Measurements from ENCODE around the gene UBN1. TPM values are rescaled to one million over a fixed set of nuclear protein-coding genes. Genes with fewer than 3 reads are reported as not detected.

Gene UBN1
- total RNA-seq, 2 donors from 2014 or later: 32.0 to 36.0 TPM

- H3K4me3 Mint-ChIP-seq: no peak overlapping the region
- DNase-seq (no peak), ATAC-seq (replicated peaks in 1 of 2) (no peak)
- no peaks in the 10 kb centered on the region for H3K4me1 Mint-ChIP-seq (ENCODE audit: low read depth)
- no peak overlapping the region for H3K27ac Mint-ChIP-seq
- no peaks in the 10 kb centered on the region for H3K9me3 Mint-ChIP-seq
- H3K27me3 Mint-ChIP-seq (ENCODE audit: low read depth): peaks cover 5% of the 10 kb centered on the region
- no peaks in the 10 kb centered on the region for H3K36me3 Mint-ChIP-seq (ENCODE audit: insufficient read depth in 2 of 2)
Measured at GRCh38 chr16:4899474-4899846, 52.2 kb downstream of the UBN1 start.

- no peak overlapping the region for H3K4me3 Mint-ChIP-seq
- ATAC-seq (replicated peaks in 1 of 2) (no peak), DNase-seq (no peak)
- H3K27ac Mint-ChIP-seq: no peak overlapping the region
- H3K9me3 Mint-ChIP-seq: no peaks in the 10 kb centered on the region
- H3K4me1 Mint-ChIP-seq (ENCODE audit: low read depth): no peaks in the 10 kb centered on the region
- H3K36me3 Mint-ChIP-seq (ENCODE audit: insufficient read depth in 2 of 2): no peaks in the 10 kb centered on the region
- H3K27me3 Mint-ChIP-seq (ENCODE audit: low read depth): peaks cover 5% of the 10 kb centered on the region
Measured at GRCh38 chr16:4900036-4900435, 52.8 kb downstream of the UBN1 start.

GRCh38 chr16:4900750-4901149 is 53.5 kb downstream of the UBN1 start:
- no peaks in the 10 kb centered on the region for H3K9me3 Mint-ChIP-seq
- H3K27me3 Mint-ChIP-seq (ENCODE audit: low read depth): peaks cover 5% of the 10 kb centered on the region
- ATAC-seq (replicated peaks in 1 of 2) (no peak), DNase-seq (no peak)
- H3K4me3 Mint-ChIP-seq: no peak overlapping the region
- H3K27ac Mint-ChIP-seq: no peak overlapping the region
- no peaks in the 10 kb centered on the region for H3K36me3 Mint-ChIP-seq (ENCODE audit: insufficient read depth in 2 of 2)
- no peaks in the 10 kb centered on the region for H3K4me1 Mint-ChIP-seq (ENCODE audit: low read depth)

GRCh38 chr16:4902038-4902437 is 54.8 kb downstream of the UBN1 start:
- Mint-ChIP-seq H3K27ac (no peak overlapping the region), H3K4me3 (no peak overlapping the region), H3K27me3 (ENCODE audit: low read depth) (peaks cover 5% of the 10 kb centered on the region), H3K4me1 (ENCODE audit: low read depth) (no peaks in the 10 kb centered on the region), H3K9me3 (no peaks in the 10 kb centered on the region), H3K36me3 (ENCODE audit: insufficient read depth in 2 of 2) (no peaks in the 10 kb centered on the region)
- ATAC-seq (replicated peaks in 1 of 2): no peak
- DNase-seq: no peak

- no peak for ATAC-seq (replicated peaks in 1 of 2)
Measured at GRCh38 chr16:4904108-4904941, 57.0 kb downstream of the UBN1 start.

GRCh38 chr16:4904942-4905615 is 57.8 kb downstream of the UBN1 start:
- H3K27ac Mint-ChIP-seq: no peak overlapping the region
- ATAC-seq (replicated peaks in 1 of 2) (no peak), DNase-seq (no peak)
- no peak overlapping the region for H3K4me3 Mint-ChIP-seq
- H3K27me3 Mint-ChIP-seq (ENCODE audit: low read depth): no peaks in the 10 kb centered on the region
- no peaks in the 10 kb centered on the region for H3K4me1 Mint-ChIP-seq (ENCODE audit: low read depth)
- no peaks in the 10 kb centered on the region for H3K9me3 Mint-ChIP-seq
- H3K36me3 Mint-ChIP-seq (ENCODE audit: insufficient read depth in 2 of 2): no peaks in the 10 kb centered on the region

More at GRCh38 chr16:4904108-4904941, 57.0 kb downstream of the UBN1 start:
- Mint-ChIP-seq H3K27me3 (ENCODE audit: low read depth) (peaks cover 5% of the 10 kb centered on the region), H3K9me3 (no peaks in the 10 kb centered on the region), H3K4me1 (ENCODE audit: low read depth) (no peaks in the 10 kb centered on the region), H3K4me3 (no peak overlapping the region), H3K36me3 (ENCODE audit: insufficient read depth in 2 of 2) (no peaks in the 10 kb centered on the region), H3K27ac (no peak overlapping the region)
- DNase-seq: no peak

GRCh38 chr16:4908854-4909401 is 61.6 kb downstream of the UBN1 start:
- Mint-ChIP-seq H3K9me3 (no peaks in the 10 kb centered on the region), H3K27me3 (ENCODE audit: low read depth) (no peaks in the 10 kb centered on the region), H3K27ac (no peak overlapping the region), H3K4me3 (no peak overlapping the region), H3K36me3 (ENCODE audit: insufficient read depth in 2 of 2) (no peaks in the 10 kb centered on the region), H3K4me1 (ENCODE audit: low read depth) (no peaks in the 10 kb centered on the region)
- ATAC-seq (replicated peaks in 1 of 2): no peak
- no peak for DNase-seq

GRCh38 chr16:4909825-4910224 is 62.5 kb downstream of the UBN1 start:
- H3K4me1 Mint-ChIP-seq (ENCODE audit: low read depth): no peaks in the 10 kb centered on the region
- no peaks in the 10 kb centered on the region for H3K36me3 Mint-ChIP-seq (ENCODE audit: insufficient read depth in 2 of 2)
- ATAC-seq (replicated peaks in 1 of 2) (no peak), DNase-seq (no peak)
- no peaks in the 10 kb centered on the region for H3K9me3 Mint-ChIP-seq
- H3K27ac Mint-ChIP-seq: no peak overlapping the region
- H3K27me3 Mint-ChIP-seq (ENCODE audit: low read depth): no peaks in the 10 kb centered on the region
- no peak overlapping the region for H3K4me3 Mint-ChIP-seq

- no peaks in the 10 kb centered on the region for H3K9me3 Mint-ChIP-seq
- no peaks in the 10 kb centered on the region for H3K4me1 Mint-ChIP-seq (ENCODE audit: low read depth)
- H3K4me3 Mint-ChIP-seq: no peak overlapping the region
- ATAC-seq (replicated peaks in 1 of 2): no peak
- no peak for DNase-seq
- H3K27me3 Mint-ChIP-seq (ENCODE audit: low read depth): no peaks in the 10 kb centered on the region
- H3K36me3 Mint-ChIP-seq (ENCODE audit: insufficient read depth in 2 of 2): no peaks in the 10 kb centered on the region
- H3K27ac Mint-ChIP-seq: no peak overlapping the region
Measured at GRCh38 chr16:4910828-4911227, 63.5 kb downstream of the UBN1 start.

- no peak overlapping the region for H3K27ac Mint-ChIP-seq
Measured at GRCh38 chr16:4911970-4912386, 64.7 kb downstream of the UBN1 start.

GRCh38 chr16:4913130-4913773 is 66.0 kb downstream of the UBN1 start:
- Mint-ChIP-seq H3K9me3 (no peaks in the 10 kb centered on the region), H3K4me3 (no peak overlapping the region), H3K4me1 (ENCODE audit: low read depth) (no peaks in the 10 kb centered on the region), H3K27me3 (ENCODE audit: low read depth) (no peaks in the 10 kb centered on the region), H3K27ac (no peak overlapping the region), H3K36me3 (ENCODE audit: insufficient read depth in 2 of 2) (no peaks in the 10 kb centered on the region)
- ATAC-seq (replicated peaks in 1 of 2) (no peak), DNase-seq (no peak)

More at GRCh38 chr16:4911970-4912386, 64.7 kb downstream of the UBN1 start:
- ATAC-seq (replicated peaks in 1 of 2) (no peak), DNase-seq (no peak)
- Mint-ChIP-seq H3K27me3 (ENCODE audit: low read depth) (no peaks in the 10 kb centered on the region), H3K4me1 (ENCODE audit: low read depth) (no peaks in the 10 kb centered on the region), H3K9me3 (no peaks in the 10 kb centered on the region), H3K36me3 (ENCODE audit: insufficient read depth in 2 of 2) (no peaks in the 10 kb centered on the region), H3K4me3 (no peak overlapping the region)

GRCh38 chr16:4913774-4914525 is 66.7 kb downstream of the UBN1 start:
- no peaks in the 10 kb centered on the region for H3K9me3 Mint-ChIP-seq
- ATAC-seq (replicated peaks in 1 of 2) (no peak), DNase-seq (no peak)
- no peak overlapping the region for H3K4me3 Mint-ChIP-seq
- no peak overlapping the region for H3K27ac Mint-ChIP-seq
- H3K36me3 Mint-ChIP-seq (ENCODE audit: insufficient read depth in 2 of 2): no peaks in the 10 kb centered on the region
- no peaks in the 10 kb centered on the region for H3K4me1 Mint-ChIP-seq (ENCODE audit: low read depth)
- no peaks in the 10 kb centered on the region for H3K27me3 Mint-ChIP-seq (ENCODE audit: low read depth)
